Renal pelvis (tissue), 4 donors: Measurements from ENCODE around the gene TNFRSF18. TPM values are rescaled to one million over a fixed set of nuclear protein-coding genes. Genes with fewer than 3 reads are reported as not detected.

ENCODE experiments used
- DNase-seq: peaks from one replicate; pipeline ENCODE4 v3.0.0-alpha.2; 2013
- polyA plus RNA-seq, 3 donors: library from polyadenylated mRNA; unstranded; fragments of 120-200 nt; gene quantifications; one replicate each; pipeline ENCODE4 v1.2.1, GENCODE V29; 2013; ENCODE audit not compliant: insufficient read length in 3 of 3

TNFRSF18 gene
- polyA plus RNA-seq, 3 donors, result 0.75 to 1.2 (median 0.89) TPM

- DNase-seq, result no peak
These were observed 39.6 kb downstream of the TNFRSF18 start for GRCh38 chr1:1166642-1167397.

DNA sequence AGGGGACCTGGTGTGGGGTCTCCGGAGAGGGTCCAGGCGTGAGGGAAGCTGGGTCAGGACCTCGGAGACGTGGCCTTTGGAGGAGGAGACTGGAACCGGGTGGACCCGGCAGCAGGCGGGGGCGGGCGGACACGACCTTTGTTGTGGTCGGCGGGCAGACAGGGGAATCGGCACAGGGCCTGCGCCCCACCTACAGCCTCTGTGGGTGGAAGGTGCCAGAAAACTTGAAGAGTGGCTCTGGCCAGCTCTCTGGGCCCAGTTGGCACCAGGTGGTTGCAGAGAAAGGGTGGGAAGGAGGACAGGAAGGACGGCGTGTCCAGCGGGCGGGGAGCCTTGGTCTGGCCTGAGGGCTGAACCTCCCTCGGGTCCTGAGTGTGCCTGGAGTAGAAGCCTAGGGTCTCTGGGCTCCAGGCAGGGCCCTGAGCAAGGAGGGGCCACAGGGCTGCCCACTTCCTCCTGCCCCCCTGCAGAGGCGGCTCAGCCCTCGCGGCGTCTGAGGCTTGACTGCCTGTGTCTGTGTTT is 40.4 kb downstream of the TNFRSF18 start:
- no peak for DNase-seq

GRCh38 chr1:1165485-1165884 is 40.9 kb downstream of the TNFRSF18 start:
- DNase-seq, result no peak

- peak; percentile 77 for DNase-seq
These were observed 41.5 kb downstream of the TNFRSF18 start for GRCh38 chr1:1164701-1165451.

- DNase-seq, result no peak
These were observed 42.1 kb downstream of the TNFRSF18 start for GRCh38 chr1:1164361-1164700.

GRCh38 chr1:1163538-1164070 is 42.8 kb downstream of the TNFRSF18 start:
- no peak for DNase-seq

GRCh38 chr1:1162597-1163537 is 43.5 kb downstream of the TNFRSF18 start:
- peak; percentile 56 for DNase-seq

GRCh38 chr1:1161683-1162079 is 44.7 kb downstream of the TNFRSF18 start:
- no peak for DNase-seq

GRCh38 chr1:1161078-1161682 is 45.2 kb downstream of the TNFRSF18 start:
- no peak for DNase-seq

DNA sequence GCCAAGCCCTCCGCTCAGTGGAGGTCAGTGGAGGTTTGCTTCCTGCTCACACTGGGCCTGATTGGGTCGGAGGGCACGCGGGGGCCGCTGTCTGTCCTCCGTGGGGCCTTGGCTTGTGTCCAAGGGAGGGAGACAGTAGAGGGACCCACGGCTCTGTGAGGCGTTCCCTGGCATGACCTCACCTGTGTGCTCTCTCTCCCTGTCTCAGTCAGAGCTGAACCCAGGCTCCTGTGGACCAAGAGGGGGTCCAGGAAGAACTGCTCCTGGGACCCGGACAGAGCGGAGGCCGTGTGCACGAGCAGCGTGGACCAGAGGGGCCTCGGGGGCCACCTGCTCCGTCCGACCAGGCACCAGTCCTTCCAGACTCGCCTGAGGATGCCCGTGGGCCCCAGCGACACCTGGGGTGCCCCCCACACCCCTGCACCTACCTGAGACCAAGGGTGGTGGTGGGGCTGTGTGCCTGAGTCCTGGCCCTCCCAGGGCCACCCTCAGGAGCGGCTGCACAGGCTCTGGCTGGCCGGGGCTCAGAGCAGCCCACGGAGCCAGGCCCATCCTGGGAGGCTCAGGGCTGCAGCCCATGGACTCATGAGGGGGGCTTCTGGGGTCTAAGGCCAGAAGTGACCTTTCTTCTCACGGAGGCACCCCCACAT is 46.0 kb downstream of the TNFRSF18 start:
- DNase-seq, result no peak

- DNase-seq, result no peak
These were observed 48.3 kb downstream of the TNFRSF18 start for GRCh38 chr1:1157914-1158710.

DNA sequence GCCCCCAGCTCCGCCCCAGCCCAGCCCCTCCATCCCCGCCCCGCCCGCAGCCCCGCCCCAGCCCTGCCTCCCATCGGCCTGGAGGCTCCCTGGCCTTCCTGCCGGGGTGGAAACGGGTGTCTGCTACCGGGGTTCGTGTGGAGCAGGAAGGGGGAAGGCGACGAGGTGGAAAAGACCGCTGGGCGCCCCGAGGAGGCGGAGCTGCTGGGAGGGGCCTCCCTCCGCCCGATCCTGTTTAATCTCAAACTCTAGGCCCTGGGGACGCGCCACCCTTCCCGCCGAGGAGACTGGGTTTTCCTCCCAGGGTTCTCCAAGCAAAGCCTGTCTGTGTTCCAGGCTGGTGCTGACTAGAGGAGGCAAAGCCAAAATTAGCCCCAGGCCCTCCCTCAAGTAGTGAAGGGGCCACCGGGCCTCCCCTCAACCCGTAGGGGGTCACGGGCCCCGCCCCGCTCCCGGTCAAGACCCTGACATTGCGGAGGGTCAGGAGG is 48.9 kb downstream of the TNFRSF18 start:
- peak; percentile 76 for DNase-seq

DNA sequence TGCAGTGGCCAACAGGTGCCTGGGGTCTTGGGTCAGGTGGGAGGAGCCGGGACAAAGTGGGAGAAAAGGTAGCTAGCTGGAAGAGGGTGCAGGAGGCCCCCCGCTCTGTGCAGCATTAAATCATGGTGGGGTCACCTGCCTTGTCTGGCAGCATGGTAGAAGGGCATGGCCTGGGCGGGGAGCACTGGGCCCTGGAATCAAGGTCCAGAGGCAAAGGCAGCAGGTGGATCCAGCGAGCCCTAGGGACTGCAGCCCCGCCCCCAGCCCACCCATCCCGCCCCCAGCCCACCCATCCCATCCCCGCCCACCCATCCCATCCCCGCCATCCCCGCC is 49.4 kb downstream of the TNFRSF18 start:
- DNase-seq, result no peak

GRCh38 chr1:1156140-1157032 is 50.0 kb downstream of the TNFRSF18 start:
- DNase-seq, result no peak

- DNase-seq, result no peak
These were observed 51.1 kb downstream of the TNFRSF18 start for GRCh38 chr1:1155258-1155657.

GRCh38 chr1:1153874-1154273 is 52.5 kb downstream of the TNFRSF18 start:
- DNase-seq, result no peak
